CD14-positive monocyte (primary cell): ENCODE results near the gene AMDHD2. TPM values are rescaled to one million over a fixed set of nuclear protein-coding genes. Genes with fewer than 3 reads are reported as not detected.

Experiments used
- DNase-seq, 3 donors: peaks; one replicate each; pipeline ENCODE4 v3.0.0-alpha.2; 2011 to 2022
- H2AFZ ChIP-seq: 2 replicates; pipeline ENCODE4 v1.6.0; 2012; ENCODE audit warnings: mild to moderate bottlenecking, low read depth, low read length, inconsistent platforms; ENCODE audit not compliant: insufficient read depth, poor library complexity, severe bottlenecking
- H3K27ac ChIP-seq, 2 donors: 1 replicate in 1 of 2; 2 replicates in 1 of 2; pipeline ENCODE4 v1.5.1; 2012 to 2013; ENCODE audit warnings: low read length in 2 of 2, control low read depth in 1 of 2, inconsistent platforms in 1 of 2, low read depth in 1 of 2, mild to moderate bottlenecking in 1 of 2
- H3K27me3 ChIP-seq, 2 donors: one replicate each; pipeline versions ENCODE4 v1.6.0 to v1.6.1; 2011 to 2013; ENCODE audit warnings: low read length in 2 of 2; ENCODE audit not compliant: control insufficient read depth in 2 of 2, insufficient read depth in 2 of 2
- H3K36me3 ChIP-seq, 2 donors: replicated peaks in 1 of 2; 1 replicate in 1 of 2; 2 replicates in 1 of 2; pipeline versions ENCODE4 v1.5.1 to v1.6.1; 2012 to 2013; ENCODE audit warnings: low read length in 2 of 2, control low read depth in 1 of 2, inconsistent platforms in 1 of 2, mild to moderate bottlenecking in 1 of 2; ENCODE audit not compliant: insufficient read depth in 2 of 2, control insufficient read depth in 1 of 2
- H3K4me1 ChIP-seq, 2 donors: 1 replicate in 1 of 2; 2 replicates in 1 of 2; pipeline versions ENCODE4 v1.5.1 to v1.6.1; 2012 to 2013; ENCODE audit warnings: low read length in 2 of 2, control low read depth in 1 of 2, inconsistent platforms in 1 of 2, mild to moderate bottlenecking in 1 of 2, moderate library complexity in 1 of 2; ENCODE audit not compliant: insufficient read depth in 2 of 2, control insufficient read depth in 1 of 2
- H3K4me2 ChIP-seq: replicated peaks from 2 replicates; pipeline ENCODE3; 2012; ENCODE audit warnings: low read length, moderate library complexity, mild to moderate bottlenecking; ENCODE audit not compliant: poor library complexity, severe bottlenecking; ENCODE audit errors: extremely low read depth
- H3K4me3 ChIP-seq, 3 experiments: fragments of 200-600 bp in 1 of 3; sonication (generic) in 1 of 3; replicated peaks in 1 of 3; 1 replicate in 2 of 3; 2 replicates in 1 of 3; pipeline ENCODE4 v1.5.1; 2011 to 2013; ENCODE audit warnings: low read length in 3 of 3, mild to moderate bottlenecking in 3 of 3, control low read depth in 2 of 3, low read depth in 2 of 3, inconsistent platforms in 1 of 3, moderate library complexity in 1 of 3
- H3K79me2 ChIP-seq: 2 replicates; pipeline ENCODE4 v1.6.0; 2012; ENCODE audit warnings: mild to moderate bottlenecking, control low read depth, inconsistent platforms, low read length, moderate library complexity; ENCODE audit not compliant: insufficient read depth
- H3K9ac ChIP-seq: 2 replicates; pipeline ENCODE4 v1.6.0; 2017; ENCODE audit warnings: low read length, mild to moderate bottlenecking; ENCODE audit not compliant: insufficient read depth, poor library complexity, severe bottlenecking
- H3K9me3 ChIP-seq, 2 donors: replicated peaks in 1 of 2; 1 replicate in 1 of 2; 2 replicates in 1 of 2; pipeline versions ENCODE4 v1.5.1 to v1.6.1; 2012 to 2013; ENCODE audit warnings: low read length in 2 of 2, control low read depth in 1 of 2; ENCODE audit not compliant: control insufficient read depth in 1 of 2, insufficient read depth in 1 of 2
- H4K20me1 ChIP-seq: 2 replicates; pipeline ENCODE4 v1.6.0; 2012; ENCODE audit warnings: mild to moderate bottlenecking, low read length, control low read depth, moderate library complexity; ENCODE audit not compliant: insufficient read depth
- H3K27ac Mint-ChIP-seq, 7 donors: one replicate each; pipeline ENCODE4 v1.8.0; 2020; ENCODE audit warnings: mild to moderate bottlenecking in 7 of 7, mixed read lengths in 7 of 7, moderate library complexity in 6 of 7, inconsistent platforms in 2 of 7
- H3K27me3 Mint-ChIP-seq, 3 donors: one replicate each; pipeline ENCODE4 v1.8.0; 2021 to 2022; ENCODE audit warnings: low read depth in 3 of 3, mild to moderate bottlenecking in 3 of 3, mixed read lengths in 3 of 3, moderate library complexity in 3 of 3, inconsistent platforms in 1 of 3
- H3K36me3 Mint-ChIP-seq, 2 donors: one replicate each; pipeline ENCODE4 v1.8.0; 2020; ENCODE audit warnings: mixed read lengths in 2 of 2, inconsistent platforms in 1 of 2, mild to moderate bottlenecking in 1 of 2
- H3K4me1 Mint-ChIP-seq: one replicate; pipeline ENCODE4 v1.8.0; 2020; ENCODE audit warnings: mild to moderate bottlenecking, mixed read lengths
- H3K4me3 Mint-ChIP-seq, 2 donors: one replicate each; pipeline ENCODE4 v1.8.0; 2020; ENCODE audit warnings: mild to moderate bottlenecking in 2 of 2, mixed read lengths in 2 of 2, moderate library complexity in 1 of 2
- H3K9me3 Mint-ChIP-seq, 7 donors: one replicate each; pipeline ENCODE4 v1.8.0; 2020 to 2022; ENCODE audit warnings: mixed read lengths in 7 of 7, mild to moderate bottlenecking in 6 of 7, moderate library complexity in 6 of 7, inconsistent platforms in 2 of 7
- WGBS: methylation state at CpG from one replicate; pipeline ENCODE4 v1.1.5; 2013; ENCODE audit warnings: missing lambda C conversion rate; ENCODE audit not compliant: insufficient coverage; 5-methylcytosine and 5-hydroxymethylcytosine counted together
- intact Hi-C, 2 donors: fragments of 100-400 bp; cut with micrococcal nuclease; formaldehyde crosslinking; loops; one replicate each; pipeline versions ENCODE4 v1.15.0 to v1.15.1; 2023
- polyA plus RNA-seq, 3 donors: library from polyadenylated mRNA; depleted of rRNA in 1 of 3; unstranded in 2 of 3; stranded (reverse) in 1 of 3; fragments of 300-500 nt in 2 of 3; fragments of >200 nt in 1 of 3; fragmentation: Illumina TruSeq in 2 of 3; gene quantifications; 1 replicate in 2 of 3; 2 replicates in 1 of 3; pipeline ENCODE4 v1.2.3, GENCODE V29; 2012 to 2021
- TF ChIP-seq, protein P1 (sequence below): fragments of 200-600 bp; IDR thresholded peaks from one replicate; pipeline ENCODE4 v1.8.0; 2022; ENCODE audit warnings: antibody characterized with exemption, mild to moderate bottlenecking

The AMDHD2 gene
- polyA plus RNA-seq, 3 donors = 6.9 to 57.8 (median 8.4) TPM

GRCh38 chr16:2520784-2521531, 787 bp downstream of the AMDHD2 start:
- Mint-ChIP-seq H3K27me3 (peaks cover 0 to under 1% (median 0%) of the 10 kb centered on the region in 3 donors), H3K36me3 (peaks cover 58 to 78% of the 10 kb centered on the region in 2 donors), H3K4me3 (peak overlapping the region; percentile 90 to 92), H3K9me3 (peaks cover 0 to 4% (median 0%) of the 10 kb centered on the region in 7 donors), H3K4me1 (peaks cover 57% of the 10 kb centered on the region), H3K27ac (peak overlapping the region; percentile 78 to 91 (median 89))
- Histone ChIP-seq H3K79me2 (peaks cover 71% of the 10 kb centered on the region), H3K27ac (peak overlapping the region; percentile 52 to 63), H3K4me3 (peak overlapping the region; percentile 30 to 72 (median 62)), H3K4me2 (peak overlapping the region; percentile 63), H3K4me1 (peaks cover 49 to 50% of the 10 kb centered on the region in 2 donors), H4K20me1 (peaks cover 89% of the 10 kb centered on the region), H3K36me3 (peaks cover 41 to 44% of the 10 kb centered on the region in 2 donors), H3K9ac (peak overlapping the region; percentile 54), H2AFZ (no peak overlapping the region), H3K9me3 (no peaks in the 10 kb centered on the region), H3K27me3 (no peaks in the 10 kb centered on the region)
- DNase-seq = peak; percentile 28 to 65 (median 44)
- intact Hi-C loops = loop anchor here in 1 of 2 donors (1.0 kb wide), 1 partner anchor 11 kb away; no protein-coding TSS in a partner anchor
- WGBS = 22% methylated on average over 27 of the region's 41 CpGs
- TF ChIP-seq, protein P1, sequence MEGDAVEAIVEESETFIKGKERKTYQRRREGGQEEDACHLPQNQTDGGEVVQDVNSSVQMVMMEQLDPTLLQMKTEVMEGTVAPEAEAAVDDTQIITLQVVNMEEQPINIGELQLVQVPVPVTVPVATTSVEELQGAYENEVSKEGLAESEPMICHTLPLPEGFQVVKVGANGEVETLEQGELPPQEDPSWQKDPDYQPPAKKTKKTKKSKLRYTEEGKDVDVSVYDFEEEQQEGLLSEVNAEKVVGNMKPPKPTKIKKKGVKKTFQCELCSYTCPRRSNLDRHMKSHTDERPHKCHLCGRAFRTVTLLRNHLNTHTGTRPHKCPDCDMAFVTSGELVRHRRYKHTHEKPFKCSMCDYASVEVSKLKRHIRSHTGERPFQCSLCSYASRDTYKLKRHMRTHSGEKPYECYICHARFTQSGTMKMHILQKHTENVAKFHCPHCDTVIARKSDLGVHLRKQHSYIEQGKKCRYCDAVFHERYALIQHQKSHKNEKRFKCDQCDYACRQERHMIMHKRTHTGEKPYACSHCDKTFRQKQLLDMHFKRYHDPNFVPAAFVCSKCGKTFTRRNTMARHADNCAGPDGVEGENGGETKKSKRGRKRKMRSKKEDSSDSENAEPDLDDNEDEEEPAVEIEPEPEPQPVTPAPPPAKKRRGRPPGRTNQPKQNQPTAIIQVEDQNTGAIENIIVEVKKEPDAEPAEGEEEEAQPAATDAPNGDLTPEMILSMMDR = peak; percentile 17

DNA sequence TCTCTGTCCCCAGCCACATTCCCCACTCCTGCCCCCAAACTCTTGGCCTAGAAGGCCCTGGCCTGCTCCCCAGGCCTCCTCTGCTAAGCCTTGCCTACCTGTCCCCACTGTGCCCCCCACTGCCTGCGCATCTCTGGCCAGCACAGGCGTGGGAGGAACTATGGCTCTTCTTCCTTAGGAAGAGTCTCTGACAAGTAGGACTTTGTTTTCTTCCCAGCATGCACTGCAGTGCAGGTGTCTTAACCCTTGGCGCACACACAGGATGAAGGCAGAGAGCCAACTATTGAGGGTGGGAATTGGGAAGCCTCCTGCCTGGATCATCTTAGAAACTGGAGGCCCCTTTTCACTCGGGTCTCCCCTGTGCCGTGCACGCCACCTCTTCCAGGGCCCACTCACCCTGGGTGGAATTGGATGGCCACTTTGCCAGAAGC, 3.6 kb downstream of the AMDHD2 start:
- WGBS = 98% methylated on average over 4 of the region's 6 CpGs
- no peak for DNase-seq
- Mint-ChIP-seq H3K4me3 (no peak overlapping the region), H3K36me3 (peaks cover 55 to 77% of the 10 kb centered on the region in 2 donors), H3K27me3 (no peaks in the 10 kb centered on the region), H3K9me3 (peaks cover 0 to 2% (median 0%) of the 10 kb centered on the region in 7 donors), H3K27ac (peak overlapping the region in 2 of 7 donors; percentile 47 to 50), H3K4me1 (peaks cover 30% of the 10 kb centered on the region)
- Histone ChIP-seq H3K79me2 (peaks cover 46% of the 10 kb centered on the region), H3K27me3 (no peaks in the 10 kb centered on the region), H3K27ac (no peak overlapping the region), H3K4me2 (no peak overlapping the region), H3K36me3 (peaks cover 62 to 72% of the 10 kb centered on the region in 2 donors), H3K9ac (no peak overlapping the region), H3K9me3 (no peaks in the 10 kb centered on the region), H4K20me1 (peaks cover 87% of the 10 kb centered on the region), H2AFZ (no peak overlapping the region), H3K4me3 (no peak overlapping the region), H3K4me1 (peaks cover 20 to 21% of the 10 kb centered on the region in 2 donors)
- TF ChIP-seq, protein P1 = no peak
- intact Hi-C loops = no loop called here
